ENCODE results near the gene ABCC2. TPM values are rescaled to one million over a fixed set of nuclear protein-coding genes. Genes with fewer than 3 reads are reported as not detected.

The ABCC2 gene
- total RNA-seq, 1 donor from 2014 or later = 0.22 TPM

DNA sequence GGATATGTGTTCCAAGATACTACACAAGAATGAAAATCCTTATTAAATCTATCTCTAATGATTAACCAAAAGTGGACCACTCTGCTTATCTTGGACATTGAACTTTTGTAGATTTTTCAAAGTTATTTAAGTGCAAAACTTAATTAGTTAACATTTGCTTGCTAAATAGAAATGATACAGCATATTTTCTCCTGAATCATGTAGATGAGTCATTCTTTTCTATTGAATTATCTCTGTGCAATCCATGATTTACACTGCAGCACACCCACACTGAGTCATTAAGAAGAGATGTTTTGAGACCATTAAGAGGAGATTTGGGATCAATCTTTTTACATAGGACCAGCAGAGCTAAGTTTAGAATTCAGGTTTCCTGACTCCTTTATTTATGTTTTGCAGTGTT is 6.6 kb upstream of the ABCC2 start:
- intact Hi-C loops (cut with micrococcal nuclease) = no loop called here
- no peaks in the 10 kb centered on the region for H3K4me1 ChIP-seq
- DNase-seq = no peak

DNA sequence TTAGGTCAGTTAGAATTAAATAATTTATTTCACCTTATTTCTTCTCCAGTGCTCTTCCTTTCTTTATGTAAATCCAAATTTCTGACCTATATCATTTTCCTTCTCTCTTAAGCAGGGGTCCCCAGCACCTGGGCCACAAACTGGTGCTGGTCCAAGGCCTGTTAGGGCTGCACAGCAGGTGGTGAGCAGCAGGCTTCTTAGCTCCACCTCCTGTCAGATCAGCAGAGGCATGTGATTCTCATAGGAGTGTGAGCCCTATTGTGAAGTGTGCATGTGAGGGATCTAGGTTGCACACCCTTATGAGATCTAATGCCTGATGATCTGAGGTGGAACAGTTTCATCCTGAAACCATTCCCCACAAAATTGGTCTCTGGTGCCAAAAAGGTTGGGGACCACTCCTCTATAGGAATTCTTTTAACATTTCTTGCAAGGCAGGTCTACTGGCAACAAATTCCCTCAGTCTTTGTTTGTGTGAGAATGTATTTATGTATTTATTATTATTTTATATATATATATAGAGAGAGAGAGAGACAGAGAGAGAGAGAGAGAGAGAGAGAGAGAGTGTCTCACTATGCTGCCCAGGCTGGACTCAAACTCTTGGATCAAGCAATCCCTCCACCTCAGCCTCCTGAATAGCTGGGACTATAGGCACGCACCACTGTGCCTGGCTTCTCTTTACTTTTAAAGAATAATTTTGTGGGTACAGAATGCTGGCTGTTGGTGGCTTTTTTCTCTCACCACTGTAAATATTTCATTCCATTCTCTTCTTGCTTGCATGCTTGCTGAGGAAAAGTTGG is 4.3 kb upstream of the ABCC2 start:
- no peaks in the 10 kb centered on the region for H3K27me3 ChIP-seq (ENCODE audit: low read depth)
- no peak for TF ChIP-seq CTCF (IDR thresholded peaks at IDR 0.05; ENCODE audit: borderline replicate concordance)
- no peak for DNase-seq
- H3K27ac ChIP-seq (replicated peaks) = no peak overlapping the region
- H3K36me3 ChIP-seq = no peaks in the 10 kb centered on the region
- no peaks in the 10 kb centered on the region for H3K9me3 ChIP-seq (replicated peaks)
- intact Hi-C loops (cut with micrococcal nuclease) = no loop called here
- no peak overlapping the region for H3K4me3 ChIP-seq
- H3K4me1 ChIP-seq = no peaks in the 10 kb centered on the region

More for the DNA sequence above, 6.6 kb upstream of the ABCC2 start:
- no peaks in the 10 kb centered on the region for H3K27me3 ChIP-seq (ENCODE audit: low read depth)
- no peak for TF ChIP-seq CTCF (IDR thresholded peaks at IDR 0.05; ENCODE audit: borderline replicate concordance)
- no peaks in the 10 kb centered on the region for H3K36me3 ChIP-seq
- H3K27ac ChIP-seq (replicated peaks) = no peak overlapping the region
- no peak overlapping the region for H3K4me3 ChIP-seq
- no peaks in the 10 kb centered on the region for H3K9me3 ChIP-seq (replicated peaks)

- Histone ChIP-seq H3K9me3 (replicated peaks) (no peaks in the 10 kb centered on the region), H3K4me1 (no peaks in the 10 kb centered on the region), H3K4me3 (no peak overlapping the region), H3K36me3 (no peaks in the 10 kb centered on the region), H3K27me3 (ENCODE audit: low read depth) (no peaks in the 10 kb centered on the region), H3K27ac (replicated peaks) (no peak overlapping the region)
- no peak for DNase-seq
- TF ChIP-seq CTCF (IDR thresholded peaks at IDR 0.05; ENCODE audit: borderline replicate concordance) = no peak
- intact Hi-C loops (cut with micrococcal nuclease) = no loop called here
Observed at GRCh38 chr10:99779335-99779734, 3.1 kb upstream of the ABCC2 start.

- Histone ChIP-seq H3K4me1 (no peaks in the 10 kb centered on the region), H3K36me3 (no peaks in the 10 kb centered on the region), H3K9me3 (replicated peaks) (no peaks in the 10 kb centered on the region), H3K4me3 (no peak overlapping the region), H3K27ac (replicated peaks) (no peak overlapping the region), H3K27me3 (ENCODE audit: low read depth) (no peaks in the 10 kb centered on the region)
- no peak for DNase-seq
- no peak for TF ChIP-seq CTCF (IDR thresholded peaks at IDR 0.05; ENCODE audit: borderline replicate concordance)
- intact Hi-C loops (cut with micrococcal nuclease) = no loop called here
Observed at GRCh38 chr10:99781734-99782429, 558 bp upstream of the ABCC2 start.

- H3K4me1 ChIP-seq = no peaks in the 10 kb centered on the region
- H3K27ac ChIP-seq (replicated peaks) = no peak overlapping the region
- H3K27me3 ChIP-seq (ENCODE audit: low read depth) = no peaks in the 10 kb centered on the region
- no peak for TF ChIP-seq CTCF (IDR thresholded peaks at IDR 0.05; ENCODE audit: borderline replicate concordance)
- H3K36me3 ChIP-seq = no peaks in the 10 kb centered on the region
- intact Hi-C loops (cut with micrococcal nuclease) = no loop called here
- no peak for DNase-seq
- H3K4me3 ChIP-seq = no peak overlapping the region
- no peaks in the 10 kb centered on the region for H3K9me3 ChIP-seq (replicated peaks)
Observed at GRCh38 chr10:99784016-99784726, 1.7 kb downstream of the ABCC2 start.

All from left ventricle myocardium inferior (tissue), 1 donor.